ENCODE measurements around the gene PPP4R1. TPM values are rescaled to one million over a fixed set of nuclear protein-coding genes. Genes with fewer than 3 reads are reported as not detected.

Gene PPP4R1
- total RNA-seq (2022; extraction: Qiagen RNA extraction; ENCODE audit: low read depth) = 38.3 to 46.4 TPM (median 41.2 TPM) in 5 replicates

GRCh38 chr18:9614401-9615279 lies at the start of gene PPP4R1:
PPP4R1 (minus strand) TSS chr18:9614559; CDS start chr18:9614484, 75 bp downstream.

Other genes with a start within 250 kb of the PPP4R1 start
- gene RALBP1, start 139.0 kb downstream of the PPP4R1 start, total RNA-seq (2022; extraction: Qiagen RNA extraction; ENCODE audit: low read depth) = 26.3 to 35.1 TPM (median 31.3 TPM) in 5 replicates
- 18.2 to 28.2 TPM (median 25.2 TPM) in 5 replicates for gene RAB31, start 93.7 kb upstream of the PPP4R1 start, total RNA-seq (2022; extraction: Qiagen RNA extraction; ENCODE audit: low read depth)